ENCODE data around the gene IQGAP2. TPM values are rescaled to one million over a fixed set of nuclear protein-coding genes. Genes with fewer than 3 reads are reported as not detected.
A peak's percentile ranks its signal among the peaks of the same experiment; 100 is the strongest.

Gene IQGAP2
- total and polyA plus RNA-seq, 9 of the 15 experiments (the other 6 are each of a cell fraction or from before 2014, with no cell fraction given): 8.7 to 23.2 (median 17.4) TPM

DNA sequence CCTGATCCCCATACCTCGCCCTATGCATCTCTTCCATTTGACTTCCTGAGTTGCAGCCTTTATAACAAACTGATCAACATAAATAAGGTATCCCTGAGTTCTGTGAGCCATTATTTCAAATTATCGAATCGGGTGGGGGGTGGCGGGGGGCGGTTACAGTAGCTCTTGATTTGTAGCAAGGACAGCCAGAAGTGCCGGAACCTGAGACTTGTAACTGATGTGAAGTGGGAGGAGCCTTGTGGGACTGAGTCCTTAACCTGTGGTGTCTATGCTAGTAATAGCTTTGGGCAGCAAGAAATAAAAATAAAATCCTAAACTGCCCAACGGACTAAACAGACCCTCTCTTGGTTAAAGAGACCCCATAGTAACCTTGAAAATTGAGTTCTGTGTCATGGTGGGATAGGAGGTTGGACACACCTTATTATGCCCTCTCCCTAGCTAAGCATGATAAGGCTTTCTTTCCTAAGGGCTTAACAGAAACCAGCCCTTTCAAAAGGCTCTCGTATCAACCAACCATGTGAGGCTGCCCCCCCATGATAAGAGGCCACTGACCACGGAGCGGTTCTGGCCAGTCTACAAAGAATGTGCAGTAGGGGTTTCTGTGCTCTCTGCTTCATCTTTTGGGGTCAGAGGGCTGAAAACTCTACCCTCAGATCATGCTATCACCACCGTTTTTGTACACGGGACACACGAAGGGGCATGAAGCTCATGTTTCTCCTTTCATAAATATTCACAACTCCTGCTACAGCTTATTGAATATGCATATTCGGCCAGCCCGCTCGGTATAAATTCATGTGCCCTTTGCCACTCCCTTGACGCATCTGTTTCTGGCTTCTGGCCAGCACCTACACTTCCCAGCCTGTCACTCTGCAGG lies 39.5 kb upstream of the IQGAP2 start (continued):
- TF ChIP-seq, protein P1, sequence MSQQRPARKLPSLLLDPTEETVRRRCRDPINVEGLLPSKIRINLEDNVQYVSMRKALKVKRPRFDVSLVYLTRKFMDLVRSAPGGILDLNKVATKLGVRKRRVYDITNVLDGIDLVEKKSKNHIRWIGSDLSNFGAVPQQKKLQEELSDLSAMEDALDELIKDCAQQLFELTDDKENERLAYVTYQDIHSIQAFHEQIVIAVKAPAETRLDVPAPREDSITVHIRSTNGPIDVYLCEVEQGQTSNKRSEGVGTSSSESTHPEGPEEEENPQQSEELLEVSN (IDR thresholded peaks at IDR 0.05; ENCODE audit: borderline replicate concordance in 1 of 2, extremely low read depth in 1 of 2, insufficient read depth in 1 of 2, insufficient read length in 1 of 2, low read depth in 1 of 2, low read length in 1 of 2, poor library complexity in 1 of 2, severe bottlenecking in 1 of 2): peak; percentile 10 to 55
- TF ChIP-seq POLR2AphosphoS5 (IDR thresholded peaks at IDR 0.05; ENCODE audit: control insufficient read depth, insufficient read depth, low read depth, low read length): peak; percentile 91
- peak; percentile 85; the same call in 1 of the 2 replicates for TF ChIP-seq EP300 (IDR thresholded peaks at IDR 0.05; ENCODE audit: low read length)
- peak; percentile 92 for TF ChIP-seq DPF2 (IDR thresholded peaks at IDR 0.05)
- TF ChIP-seq CXXC5 (CRISPR knock-in tag; IDR thresholded peaks at IDR 0.05): no peak; the same call in none of the 2 replicates
- peak; percentile 66 for TF ChIP-seq BCOR (IDR thresholded peaks at IDR 0.05)
- 0 out of 2 replicates have a peak, but pooled peaks have one; percentile 35 for TF ChIP-seq ZNF644 (tag; IDR thresholded peaks at IDR 0.05; ENCODE audit: low read depth)
- TF ChIP-seq FOXM1 (IDR thresholded peaks at IDR 0.05; ENCODE audit: low read depth): peak; percentile 81
- TF ChIP-seq FOXM1 (CRISPR knock-in tag; IDR thresholded peaks at IDR 0.05; ENCODE audit: low read depth): no peak
- TF ChIP-seq MEF2D (tag; conservative IDR thresholded peaks at IDR 0.05; ENCODE audit: low read depth): no peak
- peak; percentile 65 for TF ChIP-seq NFE2 (IDR thresholded peaks at IDR 0.05; ENCODE audit: low read depth)
- TF ChIP-seq, protein P2, sequence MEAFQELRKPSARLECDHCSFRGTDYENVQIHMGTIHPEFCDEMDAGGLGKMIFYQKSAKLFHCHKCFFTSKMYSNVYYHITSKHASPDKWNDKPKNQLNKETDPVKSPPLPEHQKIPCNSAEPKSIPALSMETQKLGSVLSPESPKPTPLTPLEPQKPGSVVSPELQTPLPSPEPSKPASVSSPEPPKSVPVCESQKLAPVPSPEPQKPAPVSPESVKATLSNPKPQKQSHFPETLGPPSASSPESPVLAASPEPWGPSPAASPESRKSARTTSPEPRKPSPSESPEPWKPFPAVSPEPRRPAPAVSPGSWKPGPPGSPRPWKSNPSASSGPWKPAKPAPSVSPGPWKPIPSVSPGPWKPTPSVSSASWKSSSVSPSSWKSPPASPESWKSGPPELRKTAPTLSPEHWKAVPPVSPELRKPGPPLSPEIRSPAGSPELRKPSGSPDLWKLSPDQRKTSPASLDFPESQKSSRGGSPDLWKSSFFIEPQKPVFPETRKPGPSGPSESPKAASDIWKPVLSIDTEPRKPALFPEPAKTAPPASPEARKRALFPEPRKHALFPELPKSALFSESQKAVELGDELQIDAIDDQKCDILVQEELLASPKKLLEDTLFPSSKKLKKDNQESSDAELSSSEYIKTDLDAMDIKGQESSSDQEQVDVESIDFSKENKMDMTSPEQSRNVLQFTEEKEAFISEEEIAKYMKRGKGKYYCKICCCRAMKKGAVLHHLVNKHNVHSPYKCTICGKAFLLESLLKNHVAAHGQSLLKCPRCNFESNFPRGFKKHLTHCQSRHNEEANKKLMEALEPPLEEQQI (IDR thresholded peaks at IDR 0.05): peak; percentile 76
- TF ChIP-seq, protein P3, sequence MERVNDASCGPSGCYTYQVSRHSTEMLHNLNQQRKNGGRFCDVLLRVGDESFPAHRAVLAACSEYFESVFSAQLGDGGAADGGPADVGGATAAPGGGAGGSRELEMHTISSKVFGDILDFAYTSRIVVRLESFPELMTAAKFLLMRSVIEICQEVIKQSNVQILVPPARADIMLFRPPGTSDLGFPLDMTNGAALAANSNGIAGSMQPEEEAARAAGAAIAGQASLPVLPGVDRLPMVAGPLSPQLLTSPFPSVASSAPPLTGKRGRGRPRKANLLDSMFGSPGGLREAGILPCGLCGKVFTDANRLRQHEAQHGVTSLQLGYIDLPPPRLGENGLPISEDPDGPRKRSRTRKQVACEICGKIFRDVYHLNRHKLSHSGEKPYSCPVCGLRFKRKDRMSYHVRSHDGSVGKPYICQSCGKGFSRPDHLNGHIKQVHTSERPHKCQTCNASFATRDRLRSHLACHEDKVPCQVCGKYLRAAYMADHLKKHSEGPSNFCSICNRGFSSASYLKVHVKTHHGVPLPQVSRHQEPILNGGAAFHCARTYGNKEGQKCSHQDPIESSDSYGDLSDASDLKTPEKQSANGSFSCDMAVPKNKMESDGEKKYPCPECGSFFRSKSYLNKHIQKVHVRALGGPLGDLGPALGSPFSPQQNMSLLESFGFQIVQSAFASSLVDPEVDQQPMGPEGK (CRISPR knock-in tag; IDR thresholded peaks at IDR 0.05; ENCODE audit: borderline replicate concordance): no peak
- peak; percentile 83 for TF ChIP-seq SOX6 (IDR thresholded peaks at IDR 0.05)
- peak; percentile 43 for TF ChIP-seq TAF9B (IDR thresholded peaks at IDR 0.05; ENCODE audit: partially characterized antibody)
- TF ChIP-seq, protein P4, sequence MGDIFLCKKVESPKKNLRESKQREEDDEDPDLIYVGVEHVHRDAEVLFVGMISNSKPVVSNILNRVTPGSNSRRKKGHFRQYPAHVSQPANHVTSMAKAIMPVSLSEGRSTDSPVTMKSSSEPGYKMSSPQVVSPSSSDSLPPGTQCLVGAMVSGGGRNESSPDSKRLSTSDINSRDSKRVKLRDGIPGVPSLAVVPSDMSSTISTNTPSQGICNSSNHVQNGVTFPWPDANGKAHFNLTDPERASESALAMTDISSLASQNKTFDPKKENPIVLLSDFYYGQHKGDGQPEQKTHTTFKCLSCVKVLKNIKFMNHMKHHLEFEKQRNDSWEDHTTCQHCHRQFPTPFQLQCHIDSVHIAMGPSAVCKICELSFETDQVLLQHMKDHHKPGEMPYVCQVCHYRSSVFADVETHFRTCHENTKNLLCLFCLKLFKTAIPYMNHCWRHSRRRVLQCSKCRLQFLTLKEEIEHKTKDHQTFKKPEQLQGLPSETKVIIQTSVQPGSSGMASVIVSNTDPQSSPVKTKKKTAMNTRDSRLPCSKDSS (IDR thresholded peaks at IDR 0.05; ENCODE audit: low read depth, partially characterized antibody): no peak
- TF ChIP-seq CCNT2 (IDR thresholded peaks at IDR 0.05; ENCODE audit: borderline replicate concordance, extremely low read depth, insufficient read length, low read depth, low read length): peak; percentile 75
- TF ChIP-seq, protein P5, sequence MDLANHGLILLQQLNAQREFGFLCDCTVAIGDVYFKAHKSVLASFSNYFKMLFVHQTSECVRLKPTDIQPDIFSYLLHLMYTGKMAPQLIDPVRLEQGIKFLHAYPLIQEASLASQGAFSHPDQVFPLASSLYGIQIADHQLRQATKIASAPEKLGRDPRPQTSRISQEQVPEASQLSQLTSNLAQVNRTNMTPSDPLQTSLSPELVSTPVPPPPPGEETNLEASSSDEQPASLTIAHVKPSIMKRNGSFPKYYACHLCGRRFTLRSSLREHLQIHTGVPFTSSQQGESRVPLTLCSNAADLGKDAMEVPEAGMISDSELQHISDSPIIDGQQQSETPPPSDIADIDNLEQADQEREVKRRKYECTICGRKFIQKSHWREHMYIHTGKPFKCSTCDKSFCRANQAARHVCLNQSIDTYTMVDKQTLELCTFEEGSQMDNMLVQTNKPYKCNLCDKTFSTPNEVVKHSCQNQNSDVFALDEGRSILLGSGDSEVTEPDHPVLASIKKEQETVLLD (IDR thresholded peaks at IDR 0.05): 0 out of 2 replicates have a peak, but pooled peaks have one; percentile 48
